Hematopoietic multipotent progenitor cell treated with erythropoietin and hydrocortisone succinate and interleukin-3 and kit ligand, for 8 days (in vitro differentiated cells): ENCODE measurements around the gene SLX9.

Experiments used
- DNase-seq: peaks from one replicate; pipeline ENCODE4 v3.0.0-alpha.2; 2015

The SLX9 gene

GRCh38 chr21:44993321-44994046, 53.7 kb downstream of the SLX9 start:
- DNase-seq: no peak

DNA sequence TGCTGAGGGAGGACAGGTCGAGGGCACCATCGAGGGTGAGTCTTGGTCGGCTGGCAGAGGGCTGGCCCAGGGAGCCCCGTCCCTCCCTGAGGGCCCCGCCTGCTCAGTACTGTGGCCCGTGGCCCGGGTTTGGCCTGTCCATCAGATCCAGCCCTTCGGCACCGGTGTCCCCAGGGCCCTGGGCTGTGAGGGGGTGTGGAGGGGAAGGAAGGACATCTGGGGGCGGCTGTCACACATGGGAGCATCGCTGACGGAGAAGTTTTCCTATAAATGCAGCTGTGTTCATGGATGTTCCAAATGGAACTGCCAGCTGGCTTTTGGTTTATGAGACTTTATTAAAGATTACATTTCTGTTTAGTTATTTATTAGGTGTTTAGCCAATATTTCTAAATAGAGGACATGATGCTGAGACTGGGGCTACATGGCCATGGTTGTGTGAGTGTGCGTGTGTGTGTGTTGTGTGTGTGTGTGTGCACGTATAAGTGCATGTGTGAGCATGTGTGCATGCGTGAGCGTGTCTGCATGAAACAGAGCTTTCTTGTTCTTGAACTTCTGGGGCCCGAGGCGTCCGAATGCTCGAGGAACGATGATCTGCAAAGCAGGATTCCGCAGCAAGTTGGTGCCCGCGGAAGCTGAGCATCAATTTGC, 54.3 kb downstream of the SLX9 start:
- no peak for DNase-seq

DNA sequence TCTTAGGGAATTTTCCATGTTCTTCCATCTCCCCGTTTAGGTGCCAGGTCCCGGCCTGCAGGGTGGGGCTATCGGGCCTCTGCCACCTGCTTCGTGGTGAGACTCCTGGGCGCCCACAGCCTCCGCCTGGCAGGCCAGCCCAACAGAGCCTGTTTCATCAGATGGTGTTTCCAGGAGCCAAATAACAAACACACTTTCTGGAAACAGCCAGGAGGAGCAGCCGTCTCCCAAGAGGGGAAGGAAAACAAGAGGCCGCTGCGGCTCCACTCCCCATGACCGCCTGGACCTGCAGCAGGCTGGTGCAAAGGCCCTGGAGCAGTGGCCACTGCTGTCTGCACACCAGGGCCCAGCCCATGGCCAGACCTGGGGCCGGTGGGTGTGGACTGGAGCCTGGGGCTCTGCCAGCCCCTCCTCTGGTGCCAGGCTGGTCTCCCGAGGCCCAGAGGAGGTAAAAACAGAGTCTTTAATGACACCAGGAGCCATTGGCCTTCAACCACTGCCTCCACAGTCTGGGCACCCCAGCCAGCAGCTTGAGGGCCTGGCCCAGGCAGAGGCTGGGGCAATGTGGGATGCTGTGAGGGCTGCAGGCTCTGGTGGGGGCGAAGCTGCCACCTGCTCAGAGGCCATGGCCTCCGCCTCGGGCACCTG, 55.0 kb downstream of the SLX9 start:
- no peak for DNase-seq

DNA sequence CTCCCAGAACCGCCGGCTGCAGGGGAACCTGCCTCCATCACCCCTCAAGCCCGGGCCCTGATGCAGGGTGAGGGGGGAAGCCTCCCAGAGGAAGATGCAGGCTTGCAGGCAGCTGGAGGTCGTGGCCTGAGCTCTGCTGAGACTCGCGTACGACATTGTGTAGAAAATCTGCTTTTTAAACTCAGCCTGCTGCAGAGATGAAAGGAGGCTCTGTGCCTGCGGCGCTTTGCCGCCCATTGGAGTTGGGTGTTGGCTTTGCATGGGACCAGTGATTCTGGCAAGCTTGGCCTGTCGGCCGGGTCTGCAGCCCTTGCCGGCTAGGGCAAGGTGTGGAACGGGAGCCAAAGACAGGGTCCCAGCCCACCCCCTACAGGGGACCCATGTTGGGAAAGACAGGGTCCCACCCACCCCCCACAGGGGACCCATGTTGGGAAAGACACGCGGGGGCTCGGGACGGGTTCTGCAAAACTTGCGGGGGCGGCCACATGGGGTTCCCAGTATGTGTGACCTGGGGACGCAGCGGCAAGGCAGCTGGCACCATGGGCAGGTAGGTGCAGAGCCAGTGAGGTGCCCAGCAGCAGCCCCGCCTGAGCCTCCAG, 55.6 kb downstream of the SLX9 start:
- no peak for DNase-seq

- DNase-seq: no peak
Observed at GRCh38 chr21:44996096-44996495, 56.3 kb downstream of the SLX9 start.

DNA sequence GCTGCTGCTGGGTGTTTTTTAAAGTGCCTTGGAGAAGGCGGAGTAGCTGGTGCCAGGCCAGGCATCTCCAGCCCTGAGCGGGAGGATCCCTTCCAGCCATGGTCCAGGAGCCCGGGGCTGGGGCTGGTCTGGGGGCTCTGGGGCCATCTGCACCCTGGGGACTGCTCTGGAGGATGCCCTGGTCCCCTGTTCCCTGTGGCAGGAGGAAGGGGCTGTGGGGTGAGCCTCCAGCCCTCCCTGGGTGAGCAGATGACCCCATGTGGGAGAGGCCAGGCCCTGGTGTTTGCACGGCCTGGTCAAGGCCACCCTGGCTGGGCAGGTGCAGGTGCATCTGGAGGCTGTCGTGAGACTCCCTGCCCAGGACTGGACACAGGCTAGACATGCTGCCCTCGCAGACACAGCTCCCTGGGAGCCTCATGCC, 56.7 kb downstream of the SLX9 start:
- DNase-seq: no peak

- no peak for DNase-seq
Observed at GRCh38 chr21:44996983-44997936, 57.4 kb downstream of the SLX9 start.

- no peak for DNase-seq
Observed at GRCh38 chr21:44998086-44998620, 58.3 kb downstream of the SLX9 start.

DNA sequence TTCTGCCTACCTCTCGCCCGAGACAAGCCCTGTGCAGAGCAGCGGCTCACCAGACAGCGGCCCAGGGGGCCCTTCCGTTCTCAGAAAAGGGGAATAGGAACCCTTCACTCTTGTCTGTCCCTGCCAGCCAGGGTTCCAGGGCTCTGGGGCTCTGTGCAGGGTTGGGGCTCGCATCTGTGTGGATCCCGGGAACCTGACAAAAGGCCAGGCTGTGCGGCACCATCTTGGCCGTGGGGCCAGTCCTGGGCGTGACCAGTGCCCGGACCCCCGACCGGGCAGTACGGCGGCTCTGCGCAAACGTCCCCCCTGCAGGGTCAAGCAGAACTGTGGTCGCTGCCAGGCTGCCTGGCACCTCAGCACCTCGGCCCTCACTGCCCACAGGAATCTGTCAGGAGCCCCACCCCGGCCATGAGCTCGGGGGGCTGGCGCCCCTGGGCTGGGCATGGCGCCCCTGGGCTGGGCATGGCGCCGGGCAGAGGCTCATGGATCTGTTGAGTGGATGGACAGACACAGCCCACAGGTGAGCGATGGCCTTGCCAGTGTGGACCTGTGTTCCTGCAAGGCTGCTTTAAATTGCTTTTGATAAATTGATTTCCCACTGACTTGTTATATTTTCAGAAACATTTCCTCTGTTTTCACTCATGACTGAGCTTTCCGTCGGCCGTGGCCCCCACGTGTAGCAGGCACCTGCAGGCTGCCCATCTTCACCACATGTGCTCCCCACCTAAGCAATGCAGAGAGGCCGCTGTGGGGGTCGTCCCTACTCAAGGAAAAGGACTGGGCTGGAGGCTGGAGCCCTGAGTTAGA, 59.0 kb downstream of the SLX9 start:
- no peak for DNase-seq

DNA sequence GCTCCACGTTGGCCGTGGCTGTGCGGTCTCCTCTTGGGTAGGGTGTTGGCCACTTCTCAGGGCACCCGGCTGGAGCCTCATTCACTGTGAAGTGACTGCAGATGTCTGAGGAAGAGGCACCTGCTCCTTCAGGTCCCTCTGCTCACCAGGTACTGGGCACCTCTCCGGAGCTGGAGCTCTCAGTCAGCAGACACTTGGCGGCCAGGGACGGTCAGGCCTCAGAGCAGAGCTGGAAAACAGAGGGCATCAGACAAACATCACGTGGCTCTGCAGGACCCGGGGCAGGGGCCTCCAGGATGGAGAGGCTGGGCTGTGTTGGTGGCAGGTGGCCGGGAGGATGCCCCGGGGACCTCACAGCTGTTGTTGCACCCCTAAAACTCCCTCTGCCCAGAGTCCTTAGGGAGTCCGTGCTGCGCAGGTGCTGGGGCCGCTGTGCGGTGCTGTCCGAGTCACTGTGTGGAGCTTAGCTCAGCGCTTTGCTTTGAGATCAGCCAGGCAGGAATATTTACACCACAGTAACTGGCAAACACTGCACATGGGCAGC, 59.7 kb downstream of the SLX9 start:
- DNase-seq: no peak

DNA sequence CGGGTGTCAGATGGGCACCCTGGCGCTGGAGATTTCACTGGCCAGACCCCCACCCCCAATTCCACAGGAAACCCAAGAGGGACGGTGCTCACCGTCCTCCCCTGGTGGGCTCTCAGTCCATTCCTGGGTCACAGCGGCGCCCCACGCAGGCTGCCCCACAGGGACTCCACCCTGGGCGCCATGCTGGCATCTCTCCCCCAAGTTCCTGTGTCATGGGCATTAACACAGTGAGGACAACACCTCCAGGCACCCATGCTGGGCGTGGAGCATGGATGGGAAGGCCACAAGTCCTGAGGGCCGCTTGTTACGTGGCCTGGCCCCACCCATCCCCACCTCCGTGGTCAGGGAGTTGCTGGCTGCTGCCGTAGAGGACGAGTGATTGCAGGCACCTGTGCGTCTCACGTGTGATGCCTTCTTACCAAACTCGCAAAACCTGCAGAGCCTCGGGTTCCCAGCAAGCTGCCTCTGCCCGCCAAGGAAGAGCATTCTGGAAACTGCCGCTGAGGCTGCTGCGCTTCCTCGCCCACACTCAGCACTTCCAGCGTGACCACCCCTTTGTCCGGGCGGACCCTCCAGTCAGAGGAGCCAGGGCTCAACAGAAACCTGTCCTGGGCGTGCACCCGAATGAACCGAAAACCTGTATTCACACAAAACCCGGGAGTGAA, 60.3 kb downstream of the SLX9 start:
- DNase-seq: no peak

DNA sequence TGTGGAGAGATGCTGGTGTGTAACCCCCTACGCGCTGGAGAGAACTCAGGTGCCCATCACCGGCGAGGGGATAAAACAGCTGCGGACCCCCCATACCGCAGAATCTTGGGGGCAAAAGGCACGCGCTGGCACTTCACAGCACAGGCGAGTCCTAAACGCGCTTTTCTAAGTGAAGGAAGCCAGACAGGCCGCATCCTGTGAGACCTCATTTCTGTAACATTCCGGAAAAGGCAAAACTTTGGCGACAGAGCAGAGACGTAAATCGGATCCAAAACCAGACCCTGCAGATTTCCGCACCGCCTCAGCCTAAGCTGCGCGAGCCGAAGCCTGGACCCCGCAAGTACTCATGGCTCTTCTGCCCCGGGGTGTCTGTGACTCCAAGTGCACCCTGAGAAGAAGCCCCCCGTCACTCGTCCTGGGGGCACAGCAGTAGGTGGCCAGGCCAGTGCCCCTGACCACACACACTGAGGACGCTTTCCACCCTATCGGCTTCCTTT, 60.9 kb downstream of the SLX9 start:
- DNase-seq: no peak

GRCh38 chr21:45001134-45002095, 61.6 kb downstream of the SLX9 start:
- DNase-seq: no peak

DNA sequence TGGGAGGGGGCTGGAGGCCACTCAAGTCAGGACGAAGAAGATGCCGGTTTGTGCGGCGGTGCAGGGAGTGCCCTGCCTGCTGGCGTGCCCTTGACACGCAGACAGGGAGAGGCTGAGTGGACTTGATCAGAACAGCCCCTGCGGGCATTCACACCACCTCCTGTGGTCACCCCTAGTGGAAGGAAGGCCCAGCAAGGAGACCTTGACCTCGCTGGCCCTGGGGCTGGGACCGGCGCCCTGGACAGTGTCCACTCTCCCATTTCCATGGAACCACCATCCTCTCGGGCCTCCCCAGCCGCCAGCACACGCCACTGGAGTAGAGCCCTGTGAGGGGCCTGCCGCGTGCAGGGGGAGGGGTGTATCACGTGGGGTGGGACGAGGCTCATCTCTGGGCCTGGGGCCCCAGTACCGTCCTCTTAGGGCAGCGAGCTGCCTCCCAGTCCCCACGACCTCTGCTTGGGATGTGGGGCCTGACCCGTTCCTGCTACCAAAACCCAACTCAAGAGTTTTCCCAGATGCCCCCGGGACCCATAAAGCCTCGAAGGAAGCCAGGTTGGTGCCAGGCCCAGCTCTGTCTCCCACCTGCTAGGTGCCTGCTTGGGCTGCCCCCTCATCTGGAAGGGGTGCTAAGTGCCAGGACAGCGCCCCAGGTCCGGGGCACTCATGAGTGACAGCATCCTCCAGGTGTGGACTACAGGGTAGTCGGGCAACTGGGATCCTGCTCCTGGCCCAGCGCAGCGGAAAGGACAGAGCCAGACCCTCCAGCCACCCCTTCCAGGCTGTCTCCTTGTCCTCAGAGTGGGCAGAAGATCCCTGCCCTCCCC, 62.8 kb downstream of the SLX9 start:
- DNase-seq: no peak

GRCh38 chr21:45003331-45004058, 63.7 kb downstream of the SLX9 start:
- no peak for DNase-seq

GRCh38 chr21:45004059-45004422, 64.2 kb downstream of the SLX9 start:
- DNase-seq: no peak

DNA sequence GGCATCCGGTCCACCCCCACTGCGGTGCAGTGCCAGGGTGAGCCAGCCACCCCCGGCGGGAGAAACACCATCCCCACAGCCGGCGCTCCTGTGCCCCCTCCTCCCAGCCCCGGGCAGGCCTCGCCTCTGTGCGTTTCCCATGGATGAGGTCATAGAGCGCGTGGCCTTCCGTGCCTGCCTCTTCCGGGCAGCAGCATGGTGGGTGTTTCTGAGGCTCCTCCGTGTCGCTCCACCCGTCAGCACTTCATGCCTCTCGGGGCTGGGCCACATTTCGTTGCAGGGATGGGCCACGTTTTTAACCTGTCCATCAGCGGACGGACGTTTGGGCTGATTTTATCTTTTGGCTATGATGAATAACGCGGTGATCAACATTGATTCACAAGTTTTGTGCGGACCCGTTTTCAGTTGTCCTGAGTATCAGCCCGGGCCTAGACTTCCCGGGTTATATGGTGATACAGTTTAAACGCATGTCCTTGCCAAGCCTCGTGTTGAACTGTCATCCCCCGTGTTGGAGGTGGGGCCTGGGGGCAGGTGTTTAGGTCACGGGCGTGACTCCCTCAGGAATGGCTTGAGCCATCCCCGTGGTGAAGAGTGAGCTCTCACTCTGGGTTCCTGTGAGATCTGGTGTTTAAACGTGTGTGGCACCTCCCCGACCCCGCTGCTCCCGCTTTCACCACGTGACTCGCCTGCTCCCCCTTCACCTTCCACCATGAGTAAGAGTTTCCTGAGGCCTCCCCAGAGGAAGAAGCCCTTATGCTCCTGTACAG, 64.8 kb downstream of the SLX9 start:
- no peak for DNase-seq
